Renal cortical epithelial cell (primary cell): ENCODE results near the gene SKIC3. TPM values are rescaled to one million over a fixed set of nuclear protein-coding genes. Genes with fewer than 3 reads are reported as not detected.

Experiments used
- DNase-seq: peaks from one replicate; pipeline ENCODE4 v3.0.0-alpha.2; 2011; ENCODE audit warnings: low read depth
- total RNA-seq: library from RNA; depleted of rRNA; stranded (reverse); fragments of >200 nt; gene quantifications from 2 replicates; pipeline ENCODE4 v1.2.3, GENCODE V29; 2014

Gene SKIC3
- total RNA-seq, 1 donor from 2014 or later, result 118 TPM

- DNase-seq, result no peak
These were observed 23.3 kb downstream of the SKIC3 start for GRCh38 chr5:95531491-95531890.

- peak; percentile 76 for DNase-seq
These were observed 24.4 kb downstream of the SKIC3 start for GRCh38 chr5:95530416-95530815.

GRCh38 chr5:95528565-95528964 is 26.2 kb downstream of the SKIC3 start:
- DNase-seq, result no peak

GRCh38 chr5:95526871-95527270 is 27.9 kb downstream of the SKIC3 start:
- no peak for DNase-seq

GRCh38 chr5:95524423-95524822 is 30.4 kb downstream of the SKIC3 start:
- DNase-seq, result no peak

GRCh38 chr5:95520206-95520605 is 34.6 kb downstream of the SKIC3 start:
- no peak for DNase-seq

- no peak for DNase-seq
These were observed 35.1 kb downstream of the SKIC3 start for GRCh38 chr5:95519681-95520080.

GRCh38 chr5:95519151-95519550 is 35.6 kb downstream of the SKIC3 start:
- DNase-seq, result no peak

GRCh38 chr5:95518417-95518816 is 36.4 kb downstream of the SKIC3 start:
- no peak for DNase-seq

GRCh38 chr5:95511606-95512005 is 43.2 kb downstream of the SKIC3 start:
- no peak for DNase-seq

- DNase-seq, result no peak
These were observed 46.2 kb downstream of the SKIC3 start for GRCh38 chr5:95508550-95508949.

Other genes starting within 250 kb of the SKIC3 start
- gene FAM81B, start 163.6 kb downstream of the SKIC3 start, total RNA-seq, result not detected in 2 replicates
- gene ARSK, start 124 bp upstream of the SKIC3 start, total RNA-seq, result 9.0 and 11.7 TPM in 2 replicates
- 0.69 TPM in 1 of 2 replicates, not detected in the other for gene GPR150, start 65.1 kb upstream of the SKIC3 start, total RNA-seq
- 1.2 and 2.4 TPM in 2 replicates for gene RFESD, start 91.8 kb upstream of the SKIC3 start, total RNA-seq
- 0.20 TPM in 1 of 2 replicates, not detected in the other for gene SPATA9, start 128.0 kb upstream of the SKIC3 start, total RNA-seq
- 97.9 and 183 TPM in 2 replicates for gene RHOBTB3, start 176.4 kb upstream of the SKIC3 start, total RNA-seq